HG03558 (cell line): ENCODE results near the gene RAB11FIP2.

Source experiments
- ATAC-seq: cut with Tn5 transposase; IDR thresholded peaks from one replicate; pipeline ENCODE4 v1.9.1; 2021; ENCODE audit warnings: moderate number of reproducible peaks; ENCODE audit not compliant: unreplicated experiment; ENCODE audit errors: extremely low read depth

RAB11FIP2 gene

GRCh38 chr10:118035354-118036005 is 11.3 kb downstream of the RAB11FIP2 start:
- no peak for ATAC-seq

DNA sequence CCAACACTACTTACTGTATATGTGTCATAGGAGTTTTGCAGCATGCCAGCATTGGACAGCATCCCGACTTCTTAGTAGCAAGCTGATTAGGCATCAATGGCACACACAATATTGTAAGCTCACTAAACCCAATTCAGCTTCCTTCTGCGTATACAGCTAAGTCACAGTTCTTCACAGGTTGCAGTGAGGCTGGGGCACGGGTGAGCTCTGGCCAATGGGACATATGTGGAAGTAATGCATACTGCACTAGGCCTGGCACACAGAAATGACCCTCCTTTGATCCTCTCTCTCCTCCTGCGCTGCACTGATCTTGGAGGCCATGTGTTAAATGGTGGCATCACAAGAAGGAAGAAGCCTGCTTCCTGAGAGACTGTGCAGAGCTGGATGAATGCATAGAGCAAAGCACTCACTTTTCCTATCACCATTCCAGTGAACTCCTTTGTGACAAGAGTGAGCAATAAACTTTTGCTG is 11.9 kb downstream of the RAB11FIP2 start:
- no peak for ATAC-seq

- ATAC-seq = no peak
Measured at GRCh38 chr10:118033905-118034304, 12.8 kb downstream of the RAB11FIP2 start.

- ATAC-seq = no peak
Measured at GRCh38 chr10:118032564-118032963, 14.2 kb downstream of the RAB11FIP2 start.

DNA sequence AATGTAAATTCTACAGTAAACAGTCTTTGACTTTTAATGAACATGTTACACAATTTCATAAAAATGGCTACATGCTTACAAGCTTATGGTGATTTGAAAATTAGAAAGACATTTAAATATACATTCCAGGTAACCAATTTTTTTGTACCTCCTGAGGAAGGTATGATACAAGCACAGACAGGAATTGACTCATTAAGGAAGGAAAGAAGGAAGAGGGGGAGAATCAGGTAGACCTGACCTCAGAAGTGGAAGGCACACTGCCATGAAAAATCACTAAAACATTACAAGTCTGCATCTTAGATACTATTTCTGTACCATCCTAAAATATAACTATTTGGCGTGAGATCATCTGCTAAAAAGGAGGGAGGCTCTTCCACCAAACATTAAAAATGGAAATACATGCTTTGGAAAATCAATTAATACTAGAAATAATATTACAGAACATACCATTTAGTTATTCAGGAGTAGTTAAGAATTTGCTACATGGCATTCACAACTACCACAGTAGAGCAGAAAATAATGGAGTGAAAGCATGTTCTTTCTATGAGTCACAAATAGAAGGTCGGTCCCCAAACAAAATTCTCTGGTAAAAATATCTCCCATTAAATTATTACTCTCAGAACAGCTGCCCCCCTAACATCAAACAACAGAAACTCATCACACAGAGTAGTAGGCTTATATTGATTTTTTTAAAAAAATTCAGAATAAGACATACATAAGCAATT is 15.2 kb downstream of the RAB11FIP2 start:
- ATAC-seq = no peak

GRCh38 chr10:118028619-118029018 is 18.1 kb downstream of the RAB11FIP2 start:
- ATAC-seq = peak; percentile 97

GRCh38 chr10:118027397-118027796 is 19.3 kb downstream of the RAB11FIP2 start:
- ATAC-seq = no peak

- ATAC-seq = no peak
Measured at GRCh38 chr10:118026936-118027335, 19.8 kb downstream of the RAB11FIP2 start.

DNA sequence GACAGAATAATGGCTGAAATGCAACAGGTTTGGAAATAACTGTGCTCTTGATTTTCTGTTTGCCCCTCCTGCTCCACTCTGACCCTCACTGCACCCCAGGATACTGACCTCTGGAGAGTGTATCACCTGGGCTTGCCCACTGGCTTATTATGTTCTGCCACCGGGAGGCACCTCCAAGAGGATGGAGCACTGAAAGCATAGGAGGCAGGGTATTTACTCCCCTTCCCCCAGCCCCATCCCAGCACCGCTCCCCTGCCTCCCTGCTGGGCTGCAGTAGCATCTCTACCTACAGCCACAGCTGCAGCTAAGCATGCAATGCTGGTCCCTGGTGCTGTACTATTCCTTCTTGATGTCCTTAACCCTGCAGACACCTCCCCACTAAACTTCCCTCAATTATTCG is 26.4 kb downstream of the RAB11FIP2 start:
- ATAC-seq = no peak

- no peak for ATAC-seq
Measured at GRCh38 chr10:118017850-118018249, 28.9 kb downstream of the RAB11FIP2 start.

DNA sequence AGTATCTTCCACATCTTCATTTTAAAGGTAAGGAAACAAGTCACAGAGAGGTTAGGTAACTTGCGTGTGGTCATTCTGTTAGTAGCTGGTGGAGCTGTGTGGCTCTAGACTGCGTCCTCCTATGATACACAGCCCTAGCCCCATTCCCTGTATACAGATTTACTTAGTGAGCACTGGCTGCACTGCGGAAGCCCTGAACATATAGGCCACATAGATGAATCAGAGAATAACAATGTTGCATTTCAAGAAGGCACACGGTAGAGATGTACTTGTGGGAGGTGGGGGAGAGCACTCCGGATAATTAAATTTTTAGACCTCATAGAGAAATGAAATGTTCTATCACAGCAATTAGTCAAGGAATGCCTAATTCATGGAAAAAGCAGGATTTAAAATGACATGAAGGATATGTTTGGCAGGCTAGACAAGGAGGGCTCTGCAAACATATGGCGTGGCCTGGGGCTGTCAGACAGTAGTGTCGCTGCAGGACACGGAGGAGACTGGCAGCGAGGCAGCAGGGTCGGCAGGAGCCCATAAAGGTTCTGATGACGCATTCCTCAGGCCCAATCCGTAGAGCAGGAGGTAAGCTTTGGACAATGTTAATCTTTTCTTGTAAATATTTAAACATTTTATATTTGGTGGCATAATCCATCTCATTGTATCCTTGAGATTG is 29.5 kb downstream of the RAB11FIP2 start:
- no peak for ATAC-seq

DNA sequence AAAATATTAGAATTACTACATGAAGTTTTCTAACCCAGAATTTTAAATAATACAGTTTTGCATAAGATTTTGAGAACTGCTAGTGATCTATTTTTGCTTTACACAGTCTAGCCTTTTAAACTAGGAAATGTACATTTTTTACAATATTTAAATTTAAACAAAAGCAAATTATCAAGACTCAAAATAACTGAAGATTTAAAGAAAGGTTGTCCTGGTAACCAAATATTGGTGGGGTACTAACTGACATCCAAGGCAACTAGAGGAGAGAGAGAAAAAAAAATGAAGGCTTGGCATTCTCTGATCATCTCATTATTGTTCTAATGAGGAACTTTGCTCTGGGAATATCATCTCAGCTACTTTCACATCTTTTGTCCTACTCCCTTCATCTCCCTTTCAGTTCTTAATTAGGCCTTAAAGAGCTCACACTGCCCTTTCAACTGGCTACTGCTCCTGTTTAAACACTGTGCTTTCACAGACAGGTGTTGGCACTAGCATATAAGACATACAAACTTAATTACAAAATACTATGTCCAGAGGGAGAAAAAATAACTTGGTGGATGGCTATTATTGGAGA is 33.7 kb downstream of the RAB11FIP2 start:
- no peak for ATAC-seq

DNA sequence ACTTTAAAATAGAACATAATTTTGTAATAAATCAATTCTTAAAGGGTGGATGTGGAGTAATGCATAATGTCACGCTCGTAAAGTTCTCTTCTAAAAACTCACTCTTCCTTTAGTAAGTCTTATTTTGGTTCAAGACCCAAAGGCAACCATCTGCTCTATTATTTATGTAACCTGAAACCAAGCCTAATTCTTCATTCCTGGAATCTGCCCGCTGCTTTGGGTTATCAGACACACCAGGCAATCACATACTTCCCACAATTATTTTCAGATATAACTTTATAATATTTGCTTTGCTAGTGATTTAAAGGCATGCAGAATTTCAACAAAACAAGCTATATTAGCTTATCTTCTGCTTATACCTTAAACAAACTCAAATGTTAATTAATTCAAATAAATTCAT is 39.0 kb downstream of the RAB11FIP2 start:
- no peak for ATAC-seq

DNA sequence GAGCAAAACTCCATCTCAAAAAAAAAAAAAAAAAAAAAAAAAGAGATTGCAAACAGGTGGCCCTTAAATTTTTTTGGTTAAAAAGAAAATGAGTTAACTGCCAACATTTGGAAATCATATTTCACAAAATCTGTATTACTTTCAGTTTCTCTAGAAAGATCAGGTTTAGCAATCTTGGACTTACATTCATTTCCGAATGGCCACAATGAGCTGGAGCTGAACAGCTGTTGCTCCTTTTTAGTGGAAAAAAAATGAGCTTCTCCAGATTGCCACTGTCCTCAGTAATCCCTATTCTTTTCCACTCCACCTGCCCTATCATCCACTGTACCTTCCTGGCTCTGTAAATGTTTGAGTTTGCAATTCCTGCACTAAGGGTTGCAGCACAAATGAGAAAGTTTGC is 43.6 kb downstream of the RAB11FIP2 start:
- ATAC-seq = no peak

DNA sequence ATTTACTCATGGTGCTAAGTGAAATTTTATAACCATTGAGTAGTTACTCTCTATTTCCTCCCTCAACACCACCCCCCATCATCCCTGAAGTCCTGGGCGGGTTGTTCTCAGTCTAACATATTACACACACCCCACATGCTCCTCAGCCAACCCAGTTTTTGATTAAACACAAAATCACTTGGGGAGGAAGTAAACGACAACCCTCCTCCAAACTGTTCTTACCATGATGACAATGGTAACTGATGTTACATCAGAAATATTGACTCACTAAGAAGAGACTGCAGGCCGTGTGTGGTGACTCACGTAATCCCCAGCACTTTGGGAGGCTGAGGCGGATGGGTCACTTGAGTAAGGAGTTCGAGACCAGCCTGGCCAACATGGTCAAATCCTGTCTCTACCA is 44.2 kb downstream of the RAB11FIP2 start:
- no peak for ATAC-seq

DNA sequence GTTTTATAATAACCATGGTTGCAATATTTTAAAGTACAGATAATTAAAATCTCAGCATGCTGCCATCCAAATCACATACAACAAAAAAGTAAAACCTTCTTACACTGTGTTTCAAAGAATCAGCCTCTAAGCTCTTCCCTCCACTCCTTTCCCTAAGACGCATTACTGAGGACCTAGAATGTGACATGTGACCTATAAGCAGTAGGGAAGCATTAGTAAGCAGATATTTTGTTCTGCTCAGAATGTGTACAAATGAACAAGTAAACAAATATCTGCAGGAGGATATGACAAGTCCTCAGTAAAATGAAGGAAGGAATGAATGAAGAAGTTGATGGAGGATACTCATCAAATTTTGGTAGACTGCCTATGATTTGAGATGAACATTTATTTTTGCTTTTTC is 49.1 kb downstream of the RAB11FIP2 start:
- no peak for ATAC-seq

GRCh38 chr10:117996709-117997108 is 50.0 kb downstream of the RAB11FIP2 start:
- ATAC-seq = no peak

DNA sequence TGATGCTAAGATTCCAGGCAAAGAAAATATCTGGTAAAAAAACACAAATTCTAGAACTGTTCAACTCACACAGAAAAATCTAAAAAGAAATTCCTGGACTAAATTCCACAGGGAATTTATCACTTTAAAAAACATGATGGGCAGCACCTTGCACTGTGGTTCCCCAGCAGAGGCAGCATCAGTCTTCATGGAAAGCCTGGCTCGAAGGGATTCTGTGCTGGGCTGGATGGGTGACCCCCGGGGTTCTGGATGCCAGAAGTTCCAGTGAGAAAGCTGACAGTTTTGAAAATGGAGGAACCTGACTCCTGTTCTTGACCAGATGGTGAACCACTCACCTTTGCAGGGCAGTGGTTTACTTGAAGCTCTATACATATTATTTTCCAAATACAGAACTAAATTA is 52.0 kb downstream of the RAB11FIP2 start:
- no peak for ATAC-seq

- ATAC-seq = no peak
Measured at GRCh38 chr10:117993166-117993565, 53.6 kb downstream of the RAB11FIP2 start.

DNA sequence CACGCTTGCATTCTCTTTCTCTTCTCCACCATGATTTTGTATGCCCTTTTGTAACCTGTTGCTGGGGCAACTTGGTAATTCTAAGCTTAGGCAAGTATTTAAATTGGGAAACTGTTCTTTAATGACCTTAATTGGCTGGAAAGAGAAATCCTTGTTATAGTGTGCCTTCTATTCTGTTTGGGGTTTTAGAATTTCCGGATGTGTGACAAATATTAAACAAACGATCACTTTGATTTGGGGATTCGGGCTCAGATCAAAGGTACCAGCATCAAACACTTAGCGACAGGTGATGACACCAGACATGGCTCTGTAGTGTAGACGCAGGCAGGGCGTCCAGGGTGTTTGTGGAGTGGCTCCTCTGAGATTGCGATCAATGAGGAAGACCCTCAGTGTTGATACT is 55.0 kb downstream of the RAB11FIP2 start:
- ATAC-seq = no peak

DNA sequence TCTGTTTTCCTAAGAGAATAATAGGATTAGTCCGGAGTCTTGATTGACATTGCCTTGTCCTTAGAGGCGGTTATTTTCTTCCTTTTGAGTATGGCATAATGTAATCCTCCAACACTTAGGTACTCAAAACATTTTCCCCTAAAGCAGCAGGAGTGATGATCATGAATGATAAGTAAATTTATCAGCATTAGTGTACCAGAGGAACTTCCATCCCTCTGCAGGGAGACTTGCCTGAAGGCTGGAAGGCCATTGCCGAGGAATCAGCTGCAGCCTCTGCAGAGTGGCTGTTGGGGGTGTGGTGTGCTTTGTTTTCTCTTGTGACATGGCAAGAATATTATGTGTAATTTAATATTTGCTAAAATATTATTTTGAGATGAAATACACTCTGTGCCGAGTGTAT is 56.8 kb downstream of the RAB11FIP2 start:
- no peak for ATAC-seq
